IMR-90 (cell line): ENCODE measurements around the gene SV2C. TPM values are rescaled to one million over a fixed set of nuclear protein-coding genes. Genes with fewer than 3 reads are reported as not detected.

Source experiments
- ATAC-seq: fragments of 200-7000 bp; cut with Tn5 transposase; 2 replicates; pipeline ENCODE4 v1.9.1; 2020; ENCODE audit warnings: low read depth, mild to moderate bottlenecking, moderate library complexity
- BruUV-seq: library from RNA; stranded (reverse); fragments of 400-500 nt; replicated peaks from 2 replicates; lab custom pipeline; 2021; lab: Mats Ljungman, UMichigan
- CTCF ChIA-PET: fragments of 300-600 bp; formaldehyde crosslinking; extraction: SDS; loops from one replicate; lab custom pipeline; 2021; ENCODE audit warnings: antibody characterized with exemption; lab: Yijun Ruan, JAX
- POLR2A ChIA-PET: fragments of 300-600 bp; sonication (Branson Sonifier 250); formaldehyde crosslinking; loops from one replicate; lab custom pipeline; 2022; ENCODE audit warnings: antibody characterized with exemption; ENCODE audit not compliant: unreplicated experiment; lab: Charles Lee
- DNase-seq: peaks from one replicate; pipeline ENCODE4 v3.0.0; 2013
- H2AFZ ChIP-seq: replicated peaks from 2 replicates; pipeline ENCODE3; 2013; ENCODE audit warnings: low read length, mild to moderate bottlenecking; ENCODE audit not compliant: poor library complexity
- H2AK5ac ChIP-seq: 2 replicates; pipeline ENCODE4 v1.6.1; 2013; ENCODE audit warnings: low read depth, low read length, inconsistent platforms
- H2AK9ac ChIP-seq: replicated peaks from 2 replicates; pipeline ENCODE3; 2013; ENCODE audit warnings: mild to moderate bottlenecking, low read depth, low read length, moderate library complexity; ENCODE audit not compliant: poor library complexity
- H2BK120ac ChIP-seq: 2 replicates; pipeline ENCODE4 v1.6.1; 2013; ENCODE audit warnings: low read depth, low read length, inconsistent platforms
- H2BK15ac ChIP-seq: 3 replicates; pipeline ENCODE4 v1.6.1; 2013; ENCODE audit warnings: low read depth, low read length, inconsistent platforms
- H2BK20ac ChIP-seq: 2 replicates; pipeline ENCODE4 v1.6.1; 2013; ENCODE audit warnings: low read depth, mild to moderate bottlenecking, inconsistent platforms, low read length, moderate library complexity
- H2BK5ac ChIP-seq: 2 replicates; pipeline ENCODE4 v1.6.1; 2013; ENCODE audit warnings: mild to moderate bottlenecking, low read depth, low read length, inconsistent platforms; ENCODE audit not compliant: poor library complexity, severe bottlenecking
- H3K14ac ChIP-seq: replicated peaks from 2 replicates; pipeline ENCODE4 v1.6.1; 2013; ENCODE audit warnings: low read depth, low read length, inconsistent platforms
- H3K18ac ChIP-seq: 2 replicates; pipeline ENCODE4 v1.6.1; 2013; ENCODE audit warnings: low read depth, low read length, control low read depth
- H3K23ac ChIP-seq: 2 replicates; pipeline ENCODE4 v1.6.1; 2013; ENCODE audit warnings: low read depth, low read length, inconsistent platforms
- H3K27ac ChIP-seq: 2 replicates; pipeline ENCODE4 v1.5.1; 2013; ENCODE audit warnings: mild to moderate bottlenecking, control low read depth, low read length; ENCODE audit not compliant: insufficient read depth
- H3K27me3 ChIP-seq: 2 replicates; pipeline ENCODE4 v1.6.1; 2013; ENCODE audit warnings: low read length; ENCODE audit not compliant: control insufficient read depth, insufficient read depth
- H3K36me3 ChIP-seq: 2 replicates; pipeline ENCODE4 v1.6.1; 2013; ENCODE audit warnings: low read length, mixed read lengths; ENCODE audit not compliant: control insufficient read depth, insufficient read depth
- H3K4ac ChIP-seq: 2 replicates; pipeline ENCODE4 v1.6.1; 2013; ENCODE audit warnings: low read depth, low read length, inconsistent platforms
- H3K4me1 ChIP-seq: 2 replicates; pipeline ENCODE4 v1.6.1; 2013; ENCODE audit warnings: low read length, mixed read lengths; ENCODE audit not compliant: control insufficient read depth, insufficient read depth
- H3K4me2 ChIP-seq: 2 replicates; pipeline ENCODE4 v1.6.1; 2013; ENCODE audit warnings: low read depth, mild to moderate bottlenecking, control low read depth, low read length, moderate library complexity
- H3K4me3 ChIP-seq: 2 replicates; pipeline ENCODE4 v1.5.1; 2013; ENCODE audit warnings: low read depth, mild to moderate bottlenecking, control low read depth, low read length, moderate library complexity; ENCODE audit not compliant: insufficient read depth
- H3K56ac ChIP-seq: 2 replicates; pipeline ENCODE4 v1.6.1; 2013; ENCODE audit warnings: low read length, inconsistent platforms; ENCODE audit not compliant: insufficient read depth; ENCODE audit errors: extremely low read depth
- H3K79me1 ChIP-seq, 2 experiments: 2 replicates each; pipeline ENCODE4 v1.6.1; 2013; ENCODE audit warnings: low read length in 2 of 2, inconsistent platforms in 1 of 2, low read depth in 1 of 2
- H3K9ac ChIP-seq: 2 replicates; pipeline ENCODE4 v1.6.1; 2013; ENCODE audit warnings: low read depth, low read length, control low read depth
- H3K9me1 ChIP-seq: 2 replicates; pipeline ENCODE4 v1.6.1; 2013; ENCODE audit warnings: low read length, inconsistent platforms; ENCODE audit not compliant: insufficient read depth
- H3K9me3 ChIP-seq: 2 replicates; pipeline ENCODE4 v1.6.1; 2013; ENCODE audit warnings: low read length; ENCODE audit not compliant: control insufficient read depth, insufficient read depth
- H4K20me1 ChIP-seq: 2 replicates; pipeline ENCODE4 v1.6.1; 2013; ENCODE audit warnings: low read length, inconsistent platforms; ENCODE audit not compliant: insufficient read depth
- H4K5ac ChIP-seq: 2 replicates; pipeline ENCODE4 v1.6.1; 2013; ENCODE audit warnings: mild to moderate bottlenecking, low read depth, low read length, control low read depth
- H4K8ac ChIP-seq, 2 experiments: 2 replicates each; pipeline ENCODE4 v1.6.1; 2013; ENCODE audit warnings: low read depth in 2 of 2, low read length in 2 of 2, control low read depth in 1 of 2, inconsistent platforms in 1 of 2
- H4K91ac ChIP-seq: 2 replicates; pipeline ENCODE4 v1.6.1; 2013; ENCODE audit warnings: low read depth, low read length, inconsistent platforms; ENCODE audit not compliant: insufficient read depth
- CHD1 ChIP-seq: IDR thresholded peaks from 2 replicates; pipeline ENCODE4 v1.6.1; 2012; ENCODE audit warnings: low read depth, low read length, improper control_type of control experiment
- CTCF ChIP-seq: conservative IDR thresholded peaks from 2 replicates; pipeline ENCODE4 v1.5.1; 2012; ENCODE audit warnings: mild to moderate bottlenecking, low read depth, low read length, improper control_type of control experiment
- MAFK ChIP-seq: IDR thresholded peaks from 2 replicates; pipeline ENCODE4 v1.6.1; 2012; ENCODE audit warnings: low read depth, low read length, improper control_type of control experiment
- MAZ ChIP-seq: IDR thresholded peaks from 2 replicates; pipeline ENCODE4 v1.6.1; 2012; ENCODE audit warnings: low read depth, mild to moderate bottlenecking, low read length, improper control_type of control experiment, moderate library complexity, borderline replicate concordance
- POLR2A ChIP-seq: IDR thresholded peaks from 2 replicates; pipeline ENCODE4 v1.6.1; 2012; ENCODE audit warnings: mild to moderate bottlenecking, low read depth, low read length
- RFX5 ChIP-seq: IDR thresholded peaks from 2 replicates; pipeline ENCODE4 v1.8.0; 2012; ENCODE audit warnings: low read depth, mild to moderate bottlenecking, low read length, moderate library complexity
- WGBS, 2 experiments: methylation state at CpG; one replicate each; pipeline versions ENCODE4 v1.1.5 to v1.1.7; 2013; ENCODE audit warnings: missing lambda C conversion rate in 2 of 2; ENCODE audit not compliant: insufficient read length in 1 of 2; ENCODE audit errors: extremely low coverage in 2 of 2; 5-methylcytosine and 5-hydroxymethylcytosine counted together
- dilution Hi-C: fragments of 300-500 bp; cut with HindIII; formaldehyde crosslinking; loops from one replicate; pipeline ENCODE4 v1.14.3; 2018; ENCODE audit warnings: low sequenced_read_pairs; ENCODE audit not compliant: unreplicated experiment
- in situ Hi-C: fragments of 300-500 bp; cut with MboI; formaldehyde crosslinking; loops from 3 replicates; pipeline ENCODE4 v1.14.3; 2019; ENCODE audit warnings: low sequenced_read_pairs, inconsistent platforms, mixed read lengths
- intact Hi-C: fragments of 100-400 bp; cut with micrococcal nuclease; formaldehyde crosslinking; loops from 2 replicates; pipeline ENCODE4 v1.10.0; 2022
- polyA plus RNA-seq, 3 experiments: library from polyadenylated mRNA; depleted of rRNA; stranded (reverse); fragments of >200 nt; gene quantifications; 2 replicates each; pipeline ENCODE4 v1.2.3, GENCODE V29; 2012; ENCODE audit warnings: low replicate concordance in 1 of 3
- total RNA-seq: library from RNA; depleted of rRNA; stranded (reverse); fragments of >200 nt; gene quantifications from 2 replicates; pipeline ENCODE4 v1.2.3, GENCODE V29; 2012

SV2C gene
- total and polyA plus RNA-seq, 2 of the 4 experiments (the other 2 are of a cell fraction), result not detected

- TF ChIP-seq CTCF, result peak; percentile 65
Observed at GRCh38 chr5:76256116-76256889, 173.1 kb downstream of the SV2C start (continued).

GRCh38 chr5:76257225-76257833, 174.1 kb downstream of the SV2C start:
- no peak overlapping the region for H2BK120ac ChIP-seq
- H4K5ac ChIP-seq, result no peak overlapping the region
- CTCF ChIA-PET, result no interaction called here

More at GRCh38 chr5:76257225-76257833, 174.1 kb downstream of the SV2C start:
- DNase-seq, result no peak
- POLR2A ChIA-PET, result no interaction called here
- Histone ChIP-seq H3K14ac (no peak overlapping the region), H2BK20ac (no peak overlapping the region), H3K4ac (no peak overlapping the region), H2BK15ac (no peak overlapping the region), H3K9me3 (no peaks in the 10 kb centered on the region), H4K8ac (no peak overlapping the region), H3K27ac (no peak overlapping the region), H3K79me1 (no peaks in the 10 kb centered on the region), H2AK9ac (no peak overlapping the region), H2BK5ac (peak overlapping the region; percentile 85), H3K4me1 (no peaks in the 10 kb centered on the region), H3K4me3 (no peak overlapping the region), H3K4me2 (no peak overlapping the region), H4K20me1 (no peaks in the 10 kb centered on the region), H3K27me3 (peaks cover 2% of the 10 kb centered on the region; the same call in 1 of the 2 replicates), H3K9me1 (no peaks in the 10 kb centered on the region), H3K56ac (no peak overlapping the region), H4K91ac (no peak overlapping the region), H3K9ac (no peak overlapping the region), H2AK5ac (no peak overlapping the region), H3K23ac (no peak overlapping the region), H3K36me3 (no peaks in the 10 kb centered on the region), H2AFZ (no peak overlapping the region), H3K18ac (no peak overlapping the region)
- intact Hi-C loops (loop anchor here (5.0 kb wide), 3 partner anchors 1020 to 1330 kb away; partner anchors contain the start of gene ANKRD31), in situ Hi-C loops (no loop called here), dilution Hi-C loops (no loop called here)
- BruUV-seq, result no TSS peak
- TF ChIP-seq MAZ (no peak), MAFK (no peak), CHD1 (no peak), POLR2A (no peak), RFX5 (no peak)
- 41 to 100% methylated on average over 1 to 5 of the region's 6 CpGs for WGBS, 2 experiments
- no peak for ATAC-seq
